HepG2 (cell line): ENCODE results near the gene CGREF1. TPM values are rescaled to one million over a fixed set of nuclear protein-coding genes. Genes with fewer than 3 reads are reported as not detected.

ENCODE experiments used
- AKAP8 ChIP-seq: sonication (generic); formaldehyde crosslinking; IDR thresholded peaks from 2 replicates; pipeline ENCODE4 v1.5.1; 2020; ENCODE audit warnings: mild to moderate bottlenecking, missing genetic modification reagents
- ARID5B ChIP-seq: IDR thresholded peaks from 2 replicates; pipeline ENCODE4 v1.4.0; 2020; ENCODE audit warnings: mild to moderate bottlenecking, missing genetic modification reagents
- ATF7-NPFF ChIP-seq: sonication (generic); formaldehyde crosslinking; IDR thresholded peaks from 2 replicates; pipeline ENCODE4 v1.8.1; 2023; ENCODE audit warnings: mild to moderate bottlenecking, low read depth, missing genetic modification reagents, moderate library complexity
- CENPT ChIP-seq: sonication (generic); formaldehyde crosslinking; IDR thresholded peaks from 2 replicates; pipeline ENCODE4 v1.8.0; 2022; ENCODE audit warnings: low read depth, mild to moderate bottlenecking, moderate library complexity, missing genetic modification reagents
- CREM ChIP-seq, 2 experiments: sonication (generic) in 1 of 2; formaldehyde crosslinking in 1 of 2; IDR thresholded peaks; 2 replicates each; pipeline versions ENCODE4 v1.4.0 to v1.6.1; 2016 to 2020; ENCODE audit warnings: antibody characterized with exemption in 1 of 2, mild to moderate bottlenecking in 1 of 2, missing genetic modification reagents in 1 of 2
- NFE2L1 ChIP-seq: sonication (generic); formaldehyde crosslinking; IDR thresholded peaks from 2 replicates; pipeline ENCODE4 v1.4.0; 2020; ENCODE audit warnings: missing genetic modification reagents, mild to moderate bottlenecking, borderline replicate concordance
- ZNF800 ChIP-seq: sonication (generic); formaldehyde crosslinking; IDR thresholded peaks from 2 replicates; pipeline ENCODE4 v1.4.0; 2020; ENCODE audit warnings: missing genetic modification reagents
- polyA plus RNA-seq, 8 experiments: library from polyadenylated mRNA; depleted of rRNA in 3 of 8; stranded (reverse) in 7 of 8; unstranded in 1 of 8; fragments of >200 nt; fragmentation: Illumina TruSeq in 4 of 8; extraction: Trizol in 4 of 8; gene quantifications; 2 replicates each; pipeline versions ENCODE4 v1.2.1 to v1.2.3, GENCODE V29; 2011 to 2016; ENCODE audit warnings: low read depth in 4 of 8, missing spikeins in 1 of 8, mixed read lengths in 1 of 8; ENCODE audit not compliant: insufficient read depth in 1 of 8
- total RNA-seq, 5 experiments: library from RNA; depleted of rRNA; stranded (reverse); fragments of >200 nt; fragmentation: Illumina TruSeq; extraction: Trizol; gene quantifications; 2 replicates each; pipeline ENCODE4 v1.2.3, GENCODE V29; 2016; ENCODE audit warnings: low read depth in 1 of 5
- TF ChIP-seq, protein P1 (sequence below): sonication (generic); formaldehyde crosslinking; IDR thresholded peaks from 2 replicates; pipeline ENCODE4 v1.5.0; 2020; ENCODE audit warnings: mild to moderate bottlenecking, missing genetic modification reagents, borderline replicate concordance
- TF ChIP-seq, protein P2 (sequence below): sonication (generic); formaldehyde crosslinking; IDR thresholded peaks from 2 replicates; pipeline ENCODE4 v1.8.0; 2022; ENCODE audit warnings: missing genetic modification reagents, mild to moderate bottlenecking, borderline replicate concordance
- TF ChIP-seq, protein P3 (sequence below): sonication (generic); formaldehyde crosslinking; IDR thresholded peaks from 2 replicates; pipeline ENCODE4 v1.8.1; 2023; ENCODE audit warnings: mild to moderate bottlenecking, moderate library complexity, missing genetic modification reagents

The CGREF1 gene
- total and polyA plus RNA-seq, 2 of the 13 experiments (the other 11 are each of a cell fraction or from before 2014, with no cell fraction given): 13.9 to 23.4 TPM

DNA sequence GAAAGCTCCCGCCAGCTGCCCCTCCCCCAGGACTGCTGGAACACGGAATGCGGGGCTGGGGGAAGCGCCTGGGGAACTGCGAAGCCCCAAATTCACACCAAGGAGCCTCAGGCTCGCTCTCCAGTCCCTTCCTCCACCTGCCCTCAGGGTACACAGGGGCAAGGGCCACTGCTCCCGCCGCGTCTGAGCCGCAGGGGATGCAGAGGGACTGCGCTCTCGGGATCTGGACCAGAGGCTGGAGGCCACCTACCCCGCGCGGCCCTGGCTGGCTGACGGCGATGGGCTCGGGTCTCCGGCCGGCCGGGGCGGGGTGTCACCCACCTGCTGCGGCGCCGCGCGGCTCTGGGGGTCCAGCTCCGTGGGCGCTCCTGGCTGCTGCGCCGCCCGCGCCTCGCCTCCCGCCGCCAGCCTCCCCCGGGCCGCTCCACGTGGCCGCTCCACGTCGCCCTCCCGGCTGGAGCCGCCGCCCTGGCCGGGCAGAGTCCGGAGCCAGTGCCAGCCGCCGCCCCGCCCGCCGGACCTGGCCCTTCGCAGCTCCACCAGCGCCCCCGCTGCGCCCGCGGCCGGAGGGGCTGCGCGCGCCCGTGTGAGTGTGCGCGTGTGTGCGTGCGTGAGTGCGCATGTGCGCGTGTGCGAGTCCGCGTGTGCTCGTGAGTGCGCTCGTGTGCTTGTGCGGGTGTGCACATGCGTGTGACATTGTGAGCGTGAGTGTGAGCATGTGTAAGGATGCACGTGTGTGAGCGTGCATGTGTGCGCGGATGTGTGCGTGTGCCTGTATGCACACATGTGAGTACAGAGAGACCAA lies at the start of gene CGREF1 (continued):
- TF ChIP-seq, protein P1, sequence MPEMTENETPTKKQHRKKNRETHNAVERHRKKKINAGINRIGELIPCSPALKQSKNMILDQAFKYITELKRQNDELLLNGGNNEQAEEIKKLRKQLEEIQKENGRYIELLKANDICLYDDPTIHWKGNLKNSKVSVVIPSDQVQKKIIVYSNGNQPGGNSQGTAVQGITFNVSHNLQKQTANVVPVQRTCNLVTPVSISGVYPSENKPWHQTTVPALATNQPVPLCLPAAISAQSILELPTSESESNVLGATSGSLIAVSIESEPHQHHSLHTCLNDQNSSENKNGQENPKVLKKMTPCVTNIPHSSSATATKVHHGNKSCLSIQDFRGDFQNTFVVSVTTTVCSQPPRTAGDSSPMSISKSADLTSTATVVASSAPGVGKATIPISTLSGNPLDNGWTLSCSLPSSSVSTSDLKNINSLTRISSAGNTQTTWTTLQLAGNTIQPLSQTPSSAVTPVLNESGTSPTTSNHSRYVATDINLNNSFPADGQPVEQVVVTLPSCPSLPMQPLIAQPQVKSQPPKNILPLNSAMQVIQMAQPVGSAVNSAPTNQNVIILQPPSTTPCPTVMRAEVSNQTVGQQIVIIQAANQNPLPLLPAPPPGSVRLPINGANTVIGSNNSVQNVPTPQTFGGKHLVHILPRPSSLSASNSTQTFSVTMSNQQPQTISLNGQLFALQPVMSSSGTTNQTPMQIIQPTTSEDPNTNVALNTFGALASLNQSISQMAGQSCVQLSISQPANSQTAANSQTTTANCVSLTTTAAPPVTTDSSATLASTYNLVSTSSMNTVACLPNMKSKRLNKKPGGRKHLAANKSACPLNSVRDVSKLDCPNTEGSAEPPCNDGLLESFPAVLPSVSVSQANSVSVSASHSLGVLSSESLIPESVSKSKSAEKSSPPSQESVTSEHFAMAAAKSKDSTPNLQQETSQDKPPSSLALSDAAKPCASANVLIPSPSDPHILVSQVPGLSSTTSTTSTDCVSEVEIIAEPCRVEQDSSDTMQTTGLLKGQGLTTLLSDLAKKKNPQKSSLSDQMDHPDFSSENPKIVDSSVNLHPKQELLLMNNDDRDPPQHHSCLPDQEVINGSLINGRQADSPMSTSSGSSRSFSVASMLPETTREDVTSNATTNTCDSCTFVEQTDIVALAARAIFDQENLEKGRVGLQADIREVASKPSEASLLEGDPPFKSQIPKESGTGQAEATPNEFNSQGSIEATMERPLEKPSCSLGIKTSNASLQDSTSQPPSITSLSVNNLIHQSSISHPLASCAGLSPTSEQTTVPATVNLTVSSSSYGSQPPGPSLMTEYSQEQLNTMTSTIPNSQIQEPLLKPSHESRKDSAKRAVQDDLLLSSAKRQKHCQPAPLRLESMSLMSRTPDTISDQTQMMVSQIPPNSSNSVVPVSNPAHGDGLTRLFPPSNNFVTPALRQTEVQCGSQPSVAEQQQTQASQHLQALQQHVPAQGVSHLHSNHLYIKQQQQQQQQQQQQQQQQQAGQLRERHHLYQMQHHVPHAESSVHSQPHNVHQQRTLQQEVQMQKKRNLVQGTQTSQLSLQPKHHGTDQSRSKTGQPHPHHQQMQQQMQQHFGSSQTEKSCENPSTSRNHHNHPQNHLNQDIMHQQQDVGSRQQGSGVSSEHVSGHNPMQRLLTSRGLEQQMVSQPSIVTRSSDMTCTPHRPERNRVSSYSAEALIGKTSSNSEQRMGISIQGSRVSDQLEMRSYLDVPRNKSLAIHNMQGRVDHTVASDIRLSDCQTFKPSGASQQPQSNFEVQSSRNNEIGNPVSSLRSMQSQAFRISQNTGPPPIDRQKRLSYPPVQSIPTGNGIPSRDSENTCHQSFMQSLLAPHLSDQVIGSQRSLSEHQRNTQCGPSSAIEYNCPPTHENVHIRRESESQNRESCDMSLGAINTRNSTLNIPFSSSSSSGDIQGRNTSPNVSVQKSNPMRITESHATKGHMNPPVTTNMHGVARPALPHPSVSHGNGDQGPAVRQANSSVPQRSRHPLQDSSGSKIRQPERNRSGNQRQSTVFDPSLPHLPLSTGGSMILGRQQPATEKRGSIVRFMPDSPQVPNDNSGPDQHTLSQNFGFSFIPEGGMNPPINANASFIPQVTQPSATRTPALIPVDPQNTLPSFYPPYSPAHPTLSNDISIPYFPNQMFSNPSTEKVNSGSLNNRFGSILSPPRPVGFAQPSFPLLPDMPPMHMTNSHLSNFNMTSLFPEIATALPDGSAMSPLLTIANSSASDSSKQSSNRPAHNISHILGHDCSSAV: no peak
- TF ChIP-seq NFE2L1 (CRISPR knock-in tag) (no peak), ATF7-NPFF (CRISPR knock-in tag) (peak; percentile 71), AKAP8 (CRISPR knock-in tag) (no peak), CREM (IDR thresholded peaks at IDR 0.05) (no peak), CREM (CRISPR knock-in tag; IDR thresholded peaks at IDR 0.05) (no peak), ARID5B (CRISPR knock-in tag) (no peak), ZNF800 (0 out of 2 replicates have a peak, but pooled peaks have one; percentile 28), CENPT (CRISPR knock-in tag) (peak; percentile 73; the same call in 1 of the 2 replicates)
- TF ChIP-seq, protein P2, sequence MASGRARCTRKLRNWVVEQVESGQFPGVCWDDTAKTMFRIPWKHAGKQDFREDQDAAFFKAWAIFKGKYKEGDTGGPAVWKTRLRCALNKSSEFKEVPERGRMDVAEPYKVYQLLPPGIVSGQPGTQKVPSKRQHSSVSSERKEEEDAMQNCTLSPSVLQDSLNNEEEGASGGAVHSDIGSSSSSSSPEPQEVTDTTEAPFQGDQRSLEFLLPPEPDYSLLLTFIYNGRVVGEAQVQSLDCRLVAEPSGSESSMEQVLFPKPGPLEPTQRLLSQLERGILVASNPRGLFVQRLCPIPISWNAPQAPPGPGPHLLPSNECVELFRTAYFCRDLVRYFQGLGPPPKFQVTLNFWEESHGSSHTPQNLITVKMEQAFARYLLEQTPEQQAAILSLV (CRISPR knock-in tag): no peak
- TF ChIP-seq, protein P3, sequence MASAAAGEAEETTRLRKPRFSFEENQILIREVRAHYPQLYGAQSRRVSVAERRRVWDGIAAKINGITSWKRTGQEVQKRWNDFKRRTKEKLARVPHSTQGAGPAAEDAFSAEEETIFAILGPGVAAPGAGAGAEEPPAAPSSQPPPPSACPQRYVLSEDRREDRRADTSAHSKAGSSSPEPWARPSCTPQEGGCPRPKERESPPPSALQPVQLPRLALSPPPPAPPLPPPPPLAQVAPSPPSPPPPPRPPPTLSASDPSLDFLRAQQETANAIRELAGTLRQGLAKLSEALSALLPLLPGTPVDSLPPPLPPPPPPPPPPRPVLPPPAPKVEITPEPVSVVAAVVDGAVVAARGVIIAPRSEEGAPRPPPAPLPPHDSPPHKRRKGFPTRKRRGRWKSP (CRISPR knock-in tag): no peak
